HCT116 (cell line): ENCODE measurements around the gene DCHS2. TPM values are rescaled to one million over a fixed set of nuclear protein-coding genes. Genes with fewer than 3 reads are reported as not detected.

Experiments
- ATAC-seq: fragments of 200-7000 bp; cut with Tn5 transposase; 2 replicates; pipeline ENCODE4 v1.9.1; 2020; ENCODE audit warnings: mild to moderate bottlenecking, moderate library complexity
- BruUV-seq: library from RNA; stranded (reverse); fragments of 400-500 nt; replicated peaks from 2 replicates; lab custom pipeline; 2021; lab: Mats Ljungman, UMichigan
- CTCF ChIA-PET: fragments of 300-600 bp; sonication (Branson Sonifier 250); formaldehyde crosslinking; loops from one replicate; lab custom pipeline; 2021; ENCODE audit warnings: antibody characterized with exemption; lab: Charles Lee
- POLR2A ChIA-PET: fragments of 300-600, 350-600 bp; sonication (Branson Sonifier 250); formaldehyde crosslinking; loops from one replicate; lab custom pipeline; 2021; ENCODE audit warnings: antibody characterized with exemption; lab: Charles Lee
- RAD21 ChIA-PET, 2 experiments: fragments of 300-600 bp; sonication (Branson Sonifier 250); formaldehyde crosslinking; loops; one replicate each; lab custom pipeline; 2023; ENCODE audit warnings: low total read pairs in 2 of 2; ENCODE audit not compliant: uncharacterized antibody in 2 of 2, unreplicated experiment in 2 of 2, low non-redundant PET in 1 of 2; lab: Charles Lee
- DNase-seq: peaks from one replicate; pipeline ENCODE4 v3.0.0-alpha.2; 2010; ENCODE audit warnings: low read depth, low spot score
- H2AFZ ChIP-seq: fragments of 200-600 bp; shearing (Covaris generic), sonication (generic); 2 replicates; pipeline ENCODE4 v1.6.1; 2017; ENCODE audit warnings: low read depth, mixed run types, mixed read lengths, antibody characterized with exemption, low read length; ENCODE audit not compliant: poor library complexity, severe bottlenecking
- H3K27ac ChIP-seq: 2 replicates; pipeline ENCODE4 v1.5.1; 2012; ENCODE audit warnings: low read depth, low read length
- H3K27me3 ChIP-seq: fragments of 200-600 bp; sonication (generic); 2 replicates; pipeline ENCODE4 v1.6.1; 2016; ENCODE audit warnings: mixed run types, low read length, mixed read lengths; ENCODE audit not compliant: insufficient read depth
- H3K36me3 ChIP-seq, 2 experiments: fragments of 200-500 bp in 1 of 2; fragments of 200-600 bp in 1 of 2; sonication (Bioruptor generic) in 1 of 2; sonication (generic) in 1 of 2; 2 replicates each; pipeline versions ENCODE4 v1.5.1 to v1.6.1; 2014 to 2016; ENCODE audit warnings: low read length in 2 of 2, inconsistent platforms in 1 of 2, mixed read lengths in 1 of 2, mixed run types in 1 of 2; ENCODE audit not compliant: insufficient read depth in 2 of 2, control insufficient read depth in 1 of 2
- H3K4me1 ChIP-seq, 2 experiments: fragments of 200-600 bp in 1 of 2; sonication (generic) in 1 of 2; 2 replicates each; pipeline versions ENCODE4 v1.5.1 to v1.6.1; 2012 to 2017; ENCODE audit warnings: low read length in 2 of 2, inconsistent platforms in 1 of 2, mild to moderate bottlenecking in 1 of 2, mixed read lengths in 1 of 2, mixed run types in 1 of 2, moderate library complexity in 1 of 2; ENCODE audit not compliant: insufficient read depth in 2 of 2, control insufficient read depth in 1 of 2
- H3K4me2 ChIP-seq: fragments of 200-600 bp; sonication (generic); 2 replicates; pipeline ENCODE4 v1.6.1; 2017; ENCODE audit warnings: mixed run types, low read length, mixed read lengths
- H3K4me3 ChIP-seq, 2 experiments: fragments of 200-600 bp in 1 of 2; sonication (generic) in 1 of 2; replicated peaks in 1 of 2; 2 replicates each; pipeline ENCODE4 v1.5.1; 2011 to 2016; ENCODE audit warnings: low read length in 2 of 2, control low read depth in 1 of 2, low read depth in 1 of 2, mild to moderate bottlenecking in 1 of 2, mixed read lengths in 1 of 2, mixed run types in 1 of 2
- H3K79me2 ChIP-seq: fragments of 200-600 bp; sonication (generic); 2 replicates; pipeline ENCODE4 v1.6.1; 2017; ENCODE audit warnings: mild to moderate bottlenecking, mixed run types, low read length, moderate library complexity, mixed read lengths; ENCODE audit not compliant: insufficient read depth
- H3K9ac ChIP-seq: fragments of 200-600 bp; sonication (generic); 2 replicates; pipeline ENCODE4 v1.6.1; 2016; ENCODE audit warnings: low read length, mixed read lengths
- H3K9me2 ChIP-seq: fragments of 200-600 bp; sonication (generic), shearing (Covaris generic); 2 replicates; pipeline ENCODE4 v1.6.1; 2017; ENCODE audit warnings: mixed run types, mild to moderate bottlenecking, moderate library complexity; ENCODE audit not compliant: insufficient read depth
- H3K9me3 ChIP-seq, 2 experiments: fragments of 200-500 bp in 1 of 2; fragments of 200-600 bp in 1 of 2; sonication (Bioruptor generic) in 1 of 2; sonication (generic) in 1 of 2; 2 replicates each; pipeline ENCODE4 v1.6.1; 2014 to 2017; ENCODE audit warnings: low read length in 2 of 2, mixed read lengths in 2 of 2, inconsistent platforms in 1 of 2, low read depth in 1 of 2, mild to moderate bottlenecking in 1 of 2, mixed run types in 1 of 2, moderate library complexity in 1 of 2; ENCODE audit not compliant: control insufficient read depth in 1 of 2, insufficient read depth in 1 of 2
- H4K20me1 ChIP-seq: fragments of 200-600 bp; sonication (generic), shearing (Covaris generic); 2 replicates; pipeline ENCODE4 v1.6.1; 2017; ENCODE audit warnings: mixed run types, mild to moderate bottlenecking, moderate library complexity; ENCODE audit not compliant: insufficient read depth
- CBX3 ChIP-seq: IDR thresholded peaks from 2 replicates; pipeline ENCODE4 v1.6.1; 2012; ENCODE audit warnings: low read depth
- CEBPB ChIP-seq: IDR thresholded peaks from 2 replicates; pipeline ENCODE4 v1.6.1; 2012; ENCODE audit warnings: low read depth
- EGR1 ChIP-seq: IDR thresholded peaks from 2 replicates; pipeline ENCODE4 v1.6.1; 2012; ENCODE audit warnings: low read depth
- FOSL1 ChIP-seq: IDR thresholded peaks from 2 replicates; pipeline ENCODE4 v1.6.1; 2012; ENCODE audit warnings: low read depth
- POLR2A ChIP-seq: IDR thresholded peaks from 2 replicates; pipeline ENCODE4 v1.7.0; 2011; ENCODE audit warnings: borderline replicate concordance; ENCODE audit not compliant: insufficient read depth, insufficient read length; ENCODE audit errors: extremely low read depth
- POLR2AphosphoS5 ChIP-seq: IDR thresholded peaks from 2 replicates; pipeline ENCODE4 v1.6.1; 2011; ENCODE audit warnings: mild to moderate bottlenecking, low read depth, low read length, moderate library complexity
- RAD21 ChIP-seq: IDR thresholded peaks from 2 replicates; pipeline ENCODE4 v1.6.1; 2012; ENCODE audit warnings: low read depth, mild to moderate bottlenecking
- REST ChIP-seq: IDR thresholded peaks from 2 replicates; pipeline ENCODE4 v1.6.1; 2012; ENCODE audit warnings: low read depth
- SIN3A ChIP-seq: IDR thresholded peaks from 2 replicates; pipeline ENCODE4 v1.6.1; 2012; ENCODE audit warnings: low read depth
- SP1 ChIP-seq: IDR thresholded peaks from 2 replicates; pipeline ENCODE4 v1.6.1; 2012; ENCODE audit warnings: low read depth
- SRF ChIP-seq: IDR thresholded peaks from 2 replicates; pipeline ENCODE4 v1.6.1; 2012; ENCODE audit warnings: low read depth
- TCF7L2 ChIP-seq: IDR thresholded peaks from 2 replicates; pipeline ENCODE4 v1.7.0; 2011; ENCODE audit warnings: borderline replicate concordance, inconsistent platforms; ENCODE audit not compliant: insufficient read depth, insufficient read length; ENCODE audit errors: extremely low read depth
- YY1 ChIP-seq: IDR thresholded peaks from 2 replicates; pipeline ENCODE4 v1.6.1; 2011; ENCODE audit warnings: low read length, low read depth, moderate library complexity, mild to moderate bottlenecking; ENCODE audit not compliant: insufficient replicate concordance; ENCODE audit errors: extremely low read depth
- ZBTB33 ChIP-seq: IDR thresholded peaks from 2 replicates; pipeline ENCODE4 v1.6.1; 2011; ENCODE audit warnings: mild to moderate bottlenecking, low read length, moderate library complexity; ENCODE audit not compliant: insufficient replicate concordance; ENCODE audit errors: extremely low read depth
- ZFX ChIP-seq: fragments of 450-650 bp; IDR thresholded peaks from 2 replicates; pipeline ENCODE4 v1.6.1; 2017
- ZNF274 ChIP-seq: fragments of 200-500 bp; sonication (Bioruptor generic); IDR thresholded peaks from 2 replicates; pipeline ENCODE4 v1.6.1; 2014; ENCODE audit warnings: mild to moderate bottlenecking, low read depth, low read length, inconsistent platforms
- intact Hi-C: fragments of 100-400 bp; cut with micrococcal nuclease; formaldehyde crosslinking; loops from 2 replicates; pipeline ENCODE4 v1.10.0; 2022
- total RNA-seq: library from RNA; stranded (reverse); gene quantifications from one replicate; pipeline ENCODE4 v1.2.1, GENCODE V29; 2021; ENCODE audit not compliant: unreplicated experiment
- TF ChIP-seq, protein P1 (sequence below): IDR thresholded peaks from 2 replicates; pipeline ENCODE4 v1.6.1; 2012
- TF ChIP-seq, protein P2 (sequence below), 3 experiments: fragments of 200-600 bp in 1 of 3; sonication (generic) in 1 of 3; IDR thresholded peaks in 2 of 3; conservative IDR thresholded peaks in 1 of 3; 2 replicates each; pipeline ENCODE4 v1.5.1; 2012 to 2017; ENCODE audit warnings: low read depth in 2 of 3, low read length in 2 of 3, antibody characterized with exemption in 1 of 3, borderline replicate concordance in 1 of 3, control low read depth in 1 of 3, mild to moderate bottlenecking in 1 of 3, mixed read lengths in 1 of 3, mixed run types in 1 of 3, moderate library complexity in 1 of 3; ENCODE audit not compliant: insufficient read depth in 1 of 3

DCHS2 gene
- total RNA-seq, 1 experiment from 2014 or later: 0.05 TPM

DNA sequence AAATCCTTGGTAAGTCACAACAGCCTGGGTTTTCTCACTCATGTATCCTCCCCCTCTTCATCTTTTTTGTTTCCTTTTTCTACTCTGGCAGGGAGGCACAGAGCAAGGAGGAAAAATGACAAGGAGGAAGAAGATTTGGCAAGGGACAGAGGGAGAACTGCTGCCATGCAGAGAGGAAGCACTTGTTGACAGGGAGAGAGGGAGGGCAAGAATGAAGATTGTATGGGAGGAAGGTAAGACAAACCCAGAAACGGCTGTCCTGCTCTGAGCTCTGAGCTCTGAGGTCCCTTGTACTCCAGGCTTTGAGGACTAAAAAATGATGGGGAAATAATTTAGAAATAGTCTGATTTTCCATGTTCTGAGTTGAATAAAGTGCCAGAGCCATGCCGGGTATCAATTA lies 123.9 kb downstream of the DCHS2 start:
- CTCF ChIA-PET: no interaction called here
- POLR2A ChIA-PET: no interaction called here
- intact Hi-C loops: no loop called here

More for the DNA sequence above, 123.9 kb downstream of the DCHS2 start:
- RAD21 ChIA-PET: no interaction called here
- Histone ChIP-seq H3K79me2 (no peaks in the 10 kb centered on the region), H3K36me3 (no peaks in the 10 kb centered on the region), H3K27me3 (0 out of 2 replicates have a peak, but pooled peaks cover 3% of the 10 kb centered on the region), H3K27ac (no peak overlapping the region), H3K9me2 (no peaks in the 10 kb centered on the region), H2AFZ (no peak overlapping the region), H3K4me1 (no peaks in the 10 kb centered on the region), H3K4me2 (no peak overlapping the region), H3K9ac (no peak overlapping the region), H4K20me1 (no peaks in the 10 kb centered on the region), H3K9me3 (no peaks in the 10 kb centered on the region), H3K4me3 (no peak overlapping the region)
- no peak for TF ChIP-seq POLR2A
- TF ChIP-seq SP1: no peak
- no peak for TF ChIP-seq EGR1
- no peak for TF ChIP-seq ZNF274
- TF ChIP-seq ZFX: no peak
- no peak for TF ChIP-seq FOSL1
- TF ChIP-seq, protein P1, sequence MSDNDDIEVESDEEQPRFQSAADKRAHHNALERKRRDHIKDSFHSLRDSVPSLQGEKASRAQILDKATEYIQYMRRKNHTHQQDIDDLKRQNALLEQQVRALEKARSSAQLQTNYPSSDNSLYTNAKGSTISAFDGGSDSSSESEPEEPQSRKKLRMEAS: no peak
- no peak for TF ChIP-seq CEBPB
- TF ChIP-seq SRF: no peak
- TF ChIP-seq SIN3A: no peak
- TF ChIP-seq CBX3: no peak
- TF ChIP-seq, protein P2, sequence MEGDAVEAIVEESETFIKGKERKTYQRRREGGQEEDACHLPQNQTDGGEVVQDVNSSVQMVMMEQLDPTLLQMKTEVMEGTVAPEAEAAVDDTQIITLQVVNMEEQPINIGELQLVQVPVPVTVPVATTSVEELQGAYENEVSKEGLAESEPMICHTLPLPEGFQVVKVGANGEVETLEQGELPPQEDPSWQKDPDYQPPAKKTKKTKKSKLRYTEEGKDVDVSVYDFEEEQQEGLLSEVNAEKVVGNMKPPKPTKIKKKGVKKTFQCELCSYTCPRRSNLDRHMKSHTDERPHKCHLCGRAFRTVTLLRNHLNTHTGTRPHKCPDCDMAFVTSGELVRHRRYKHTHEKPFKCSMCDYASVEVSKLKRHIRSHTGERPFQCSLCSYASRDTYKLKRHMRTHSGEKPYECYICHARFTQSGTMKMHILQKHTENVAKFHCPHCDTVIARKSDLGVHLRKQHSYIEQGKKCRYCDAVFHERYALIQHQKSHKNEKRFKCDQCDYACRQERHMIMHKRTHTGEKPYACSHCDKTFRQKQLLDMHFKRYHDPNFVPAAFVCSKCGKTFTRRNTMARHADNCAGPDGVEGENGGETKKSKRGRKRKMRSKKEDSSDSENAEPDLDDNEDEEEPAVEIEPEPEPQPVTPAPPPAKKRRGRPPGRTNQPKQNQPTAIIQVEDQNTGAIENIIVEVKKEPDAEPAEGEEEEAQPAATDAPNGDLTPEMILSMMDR (IDR thresholded peaks at IDR 0.05 in 2 of 3, conservative IDR thresholded peaks at IDR 0.05 in 1 of 3; ENCODE audit: borderline replicate concordance in 1 of 3, insufficient read depth in 1 of 3, low read depth in 2 of 3, low read length in 2 of 3): no peak
- no peak for TF ChIP-seq RAD21
- no peak for TF ChIP-seq POLR2AphosphoS5
- no peak for TF ChIP-seq TCF7L2
- no peak for TF ChIP-seq ZBTB33
- no peak for TF ChIP-seq YY1
- no peak for TF ChIP-seq REST
- BruUV-seq: no TSS peak
- ATAC-seq (no peak), DNase-seq (no peak)
